Right lobe of liver (tissue), 4 donors: ENCODE results near the gene LRPAP1.

Source experiments
- CTCF ChIP-seq, 4 donors: fragments of 200-600 bp in 3 of 4; fragments of 450-650 bp in 1 of 4; IDR thresholded peaks; one replicate each; pipeline versions ENCODE4 v1.5.1 to v1.8.0; 2016 to 2022; ENCODE audit warnings: antibody characterized with exemption in 4 of 4, mild to moderate bottlenecking in 2 of 4
- POLR2A ChIP-seq: fragments of 450-650 bp; IDR thresholded peaks from one replicate; pipeline ENCODE4 v1.6.1; 2017; ENCODE audit warnings: antibody characterized with exemption, mild to moderate bottlenecking
- donor health status: DM: no; HTN: no; CAD: no.
- donor health status: DM: no; HTN: no; CAD: no.
- donor health status: DM: no; HTN: yes; CAD: no.

DNA sequence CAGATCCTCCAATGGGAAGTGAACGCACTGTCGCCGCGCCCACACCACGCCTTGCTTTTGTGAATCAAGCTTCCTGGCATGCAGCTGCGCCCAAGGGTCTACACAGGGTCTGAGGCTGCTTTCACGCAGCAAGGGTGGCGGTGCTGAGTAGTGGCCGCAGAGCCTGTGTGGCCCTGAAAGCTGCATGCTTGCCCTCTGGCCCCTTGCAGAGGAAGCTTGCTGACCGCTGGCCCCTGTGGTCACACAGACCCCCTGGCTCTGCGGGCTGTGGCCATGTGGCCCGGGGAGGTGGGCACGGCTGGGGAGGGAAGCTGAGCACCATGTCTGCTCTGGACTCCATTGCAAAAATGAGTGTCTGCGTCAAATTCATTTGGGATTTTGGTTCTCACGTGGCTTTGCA is 60.3 kb downstream of the LRPAP1 start:
- TF ChIP-seq CTCF (IDR thresholded peaks at IDR 0.05) (no peak), POLR2A (no peak)
